Fibroblast of peridontal ligament (primary cell): ENCODE measurements around the gene SLX1B.
"Not testable (repeated sequence)": the region's sequence is repeated elsewhere in the genome, so short reads cannot be mapped to it uniquely, and the experiment has no call there.

Experiments
- DNase-seq: peaks from one replicate; pipeline ENCODE4 v3.0.0-alpha.2; 2010; ENCODE audit errors: extremely low read depth

Gene SLX1B

GRCh38 chr16:29454269-29454668 is at the start of gene SLX1B, which contains the start of gene BOLA2:
SLX1B (plus strand) TSS chr16:29454533.
BOLA2 (minus strand) TSS chr16:29454351; CDS start chr16:29454253, 98 bp downstream.
- not testable (repeated sequence) for DNase-seq

GRCh38 chr16:29405249-29405648 is 49.1 kb upstream of the SLX1B start:
- DNase-seq = not testable (repeated sequence)

GRCh38 chr16:29423587-29423986 is 30.7 kb upstream of the SLX1B start:
- DNase-seq = not testable (repeated sequence)

DNA sequence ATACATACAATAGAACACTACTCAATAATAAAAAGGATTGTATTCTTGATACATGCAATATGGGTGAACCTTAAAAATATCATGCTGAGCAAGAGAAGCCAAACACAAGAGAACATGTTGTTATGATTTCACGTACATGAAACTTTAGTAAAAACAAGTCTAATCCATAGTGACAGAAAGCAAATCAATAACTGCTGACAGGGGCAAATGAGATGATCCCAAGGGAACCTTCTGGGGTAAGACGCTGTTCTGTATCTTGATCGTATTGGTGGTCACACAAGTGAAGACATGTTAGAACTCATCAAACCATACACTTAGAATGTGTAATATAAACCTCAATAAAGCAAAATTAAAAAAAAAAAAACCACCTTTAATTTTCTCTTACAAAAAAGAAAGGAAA is 28.9 kb upstream of the SLX1B start:
- DNase-seq = not testable (repeated sequence)

DNA sequence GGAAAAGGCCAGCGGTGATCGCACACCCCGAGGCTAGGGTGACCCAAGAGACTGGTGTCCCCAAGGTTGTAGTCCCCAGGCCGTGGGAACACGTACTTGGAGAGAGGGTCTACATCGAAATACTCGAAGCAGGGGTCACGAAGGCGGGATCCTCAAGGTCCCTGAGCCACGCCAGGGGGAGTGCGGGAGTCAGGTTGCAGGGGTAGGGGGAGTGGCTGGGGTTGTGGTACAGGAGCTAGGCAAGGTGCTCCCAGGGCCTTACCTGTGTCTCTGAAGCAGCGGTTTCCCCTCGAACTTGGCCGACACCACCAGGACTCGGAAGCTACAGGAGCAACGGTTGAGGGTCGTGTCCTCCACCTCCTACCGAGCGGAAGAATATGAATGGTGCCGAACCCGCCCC is 579 bp upstream of the SLX1B start:
- not testable (repeated sequence) for DNase-seq

GRCh38 chr16:29454828-29455227 is 495 bp downstream of the SLX1B start:
- DNase-seq = not testable (repeated sequence)

DNA sequence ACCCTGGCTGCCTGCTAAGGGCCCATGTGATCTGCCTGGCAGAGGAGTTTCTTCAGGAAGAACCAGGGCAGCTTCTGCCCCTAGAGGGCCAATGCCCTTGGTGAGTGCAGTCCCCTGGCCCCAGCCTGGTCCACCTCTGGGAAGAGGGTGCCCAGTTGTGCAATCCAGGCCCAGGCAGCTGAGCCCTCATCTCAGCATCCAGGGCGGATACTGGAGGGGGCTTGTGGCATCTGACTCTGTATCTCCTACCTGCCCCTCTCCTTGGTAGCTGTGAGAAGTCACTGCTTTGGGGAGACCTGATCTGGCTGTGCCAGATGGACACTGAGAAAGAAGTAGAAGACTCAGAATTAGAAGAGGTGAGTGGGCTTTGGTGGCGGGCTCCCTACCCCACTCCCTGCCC is 3.3 kb downstream of the SLX1B start:
- not testable (repeated sequence) for DNase-seq

- not testable (repeated sequence) for DNase-seq
Measured at GRCh38 chr16:29459706-29460646, 5.6 kb downstream of the SLX1B start, which contains the start of gene SULT1A4. SULT1A4 (plus strand) TSS chr16:29459913; CDS start chr16:29461386, 1,473 bp downstream.

DNA sequence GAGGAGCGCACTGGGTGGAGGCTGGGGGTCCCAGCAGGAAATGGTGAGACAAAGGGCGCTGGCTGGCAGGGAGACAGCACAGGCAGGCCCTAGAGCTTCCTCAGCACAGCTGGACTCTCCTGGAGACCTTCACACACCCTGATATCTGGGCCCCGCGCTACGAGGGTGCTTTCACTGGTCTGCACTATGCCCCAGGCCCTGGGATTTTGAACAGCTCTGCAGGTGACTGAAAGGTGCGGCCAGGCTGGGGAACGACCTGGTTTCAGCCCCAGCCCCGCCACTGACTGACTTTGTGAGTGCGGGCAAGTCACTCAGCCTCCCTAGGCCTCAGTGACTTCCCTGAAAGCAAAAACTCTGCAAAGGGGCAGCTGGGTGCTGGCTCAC is 6.3 kb downstream of the SLX1B start:
- DNase-seq = not testable (repeated sequence)

GRCh38 chr16:29465985-29466824 is 11.9 kb downstream of the SLX1B start:
- not testable (repeated sequence) for DNase-seq

GRCh38 chr16:29466904-29467303 is 12.6 kb downstream of the SLX1B start:
- not testable (repeated sequence) for DNase-seq

DNA sequence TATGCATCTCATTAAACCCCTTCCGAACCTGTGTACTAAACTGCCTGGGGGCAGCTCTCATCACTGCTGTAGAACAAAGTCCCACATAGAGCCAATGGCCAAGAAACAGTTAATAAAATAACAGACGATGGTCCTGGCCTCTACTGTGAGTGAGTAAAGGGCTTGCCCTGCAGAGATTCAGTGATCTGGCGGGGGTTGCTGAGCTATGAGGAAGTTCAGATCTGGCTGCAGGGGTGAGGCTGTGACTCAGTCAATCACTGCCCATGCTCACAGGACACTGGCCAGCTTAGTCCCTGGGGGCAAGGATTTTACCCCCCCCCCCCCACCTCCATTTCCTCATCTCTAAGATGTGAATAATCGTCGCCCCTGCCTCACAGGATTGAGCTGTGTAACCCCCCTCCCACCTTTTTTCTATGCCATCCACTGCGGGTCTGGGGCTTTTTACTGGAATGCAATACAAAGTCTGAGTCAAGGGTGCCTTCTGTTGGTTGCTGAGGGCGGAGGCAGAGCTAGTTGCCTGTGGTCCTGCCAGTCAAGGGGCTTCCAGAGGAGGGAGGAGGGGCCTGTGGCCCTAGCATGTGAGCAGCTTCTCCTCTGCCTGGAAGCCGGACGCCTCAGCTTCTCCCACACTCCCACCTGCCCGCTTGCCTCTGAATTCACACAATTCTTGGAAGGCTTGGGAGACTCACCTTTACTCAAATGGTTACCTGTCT is 13.5 kb downstream of the SLX1B start:
- not testable (repeated sequence) for DNase-seq

GRCh38 chr16:29469660-29470059 is 15.3 kb downstream of the SLX1B start:
- DNase-seq = not testable (repeated sequence)

- DNase-seq = not testable (repeated sequence)
Measured at GRCh38 chr16:29472065-29472464, 17.7 kb downstream of the SLX1B start.

GRCh38 chr16:29482276-29482675 is 27.9 kb downstream of the SLX1B start:
- DNase-seq = not testable (repeated sequence)

GRCh38 chr16:29506308-29506707 is 52.0 kb downstream of the SLX1B start, which contains the start of gene NPIPB12:
NPIPB12 (minus strand) TSS chr16:29506408.
- not testable (repeated sequence) for DNase-seq
